Ectodermal cell (in vitro differentiated cells): ENCODE data around the gene C1orf115.

ENCODE experiments used
- H3K27ac ChIP-seq: 2 replicates; pipeline ENCODE4 v1.7.0; 2013; ENCODE audit warnings: mild to moderate bottlenecking, low read depth, low read length; ENCODE audit not compliant: insufficient read depth, poor library complexity, severe bottlenecking
- H3K27me3 ChIP-seq: 2 replicates; pipeline ENCODE4 v1.7.0; 2013; ENCODE audit warnings: mild to moderate bottlenecking, low read length; ENCODE audit not compliant: insufficient read depth, control insufficient read depth, poor library complexity, severe bottlenecking
- H3K36me3 ChIP-seq: one replicate; pipeline ENCODE4 v1.7.0; 2013; ENCODE audit warnings: low read length; ENCODE audit not compliant: control insufficient read depth, insufficient read depth
- H3K4me1 ChIP-seq: one replicate; pipeline ENCODE4 v1.7.0; 2013; ENCODE audit warnings: low read length; ENCODE audit not compliant: control insufficient read depth, insufficient read depth
- H3K4me3 ChIP-seq: 2 replicates; pipeline ENCODE4 v1.7.0; 2013; ENCODE audit warnings: low read depth, low read length, control low read depth; ENCODE audit not compliant: insufficient read depth
- H3K9me3 ChIP-seq: 2 replicates; pipeline ENCODE4 v1.7.0; 2013; ENCODE audit warnings: mild to moderate bottlenecking, low read length, moderate library complexity; ENCODE audit not compliant: control insufficient read depth
- WGBS, 2 experiments: methylation state at CpG; one replicate each; pipeline ENCODE4 v1.1.7; 2013; ENCODE audit warnings: missing lambda C conversion rate in 2 of 2; 5-methylcytosine and 5-hydroxymethylcytosine counted together

The C1orf115 gene

DNA sequence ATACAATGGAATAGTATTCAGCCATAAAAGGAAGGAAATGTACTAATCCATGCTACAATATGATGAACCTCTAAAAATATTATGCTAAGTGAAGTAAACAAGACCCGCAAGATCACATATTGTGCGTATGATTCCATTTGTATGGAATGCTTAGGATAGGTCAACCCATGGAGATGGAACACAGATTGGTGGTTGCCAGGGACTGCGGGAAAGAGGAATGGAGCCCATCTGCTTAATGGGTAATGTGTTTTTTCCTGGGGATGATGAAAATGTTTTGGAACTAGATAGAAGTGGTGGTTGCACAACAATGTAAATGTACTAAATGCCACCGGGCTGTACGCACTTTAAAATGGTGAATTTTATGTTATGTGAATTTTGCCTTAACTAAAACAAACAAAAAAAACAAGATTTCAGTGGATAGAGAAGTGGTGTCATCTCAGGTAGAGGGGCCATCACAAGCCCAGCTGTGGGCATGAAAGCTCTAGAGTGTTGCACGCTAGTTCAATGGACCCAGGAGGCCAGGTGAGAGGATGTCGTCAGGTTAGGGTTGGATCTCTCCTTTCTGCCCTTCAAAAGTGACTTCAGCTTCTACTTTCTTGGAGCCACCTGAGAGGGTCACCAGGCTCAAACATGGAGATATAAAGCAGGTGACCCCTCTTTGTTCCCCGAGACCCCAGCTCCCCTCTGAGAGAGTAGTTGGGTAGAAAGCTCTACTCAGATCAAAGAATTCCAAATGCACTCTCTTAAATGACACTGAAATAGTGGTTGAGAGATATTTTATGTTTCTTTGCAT lies 2.5 kb downstream of the C1orf115 start:
- Histone ChIP-seq H3K4me3 (no peak overlapping the region), H3K9me3 (no peaks in the 10 kb centered on the region), H3K27ac (no peak overlapping the region), H3K4me1 (no peaks in the 10 kb centered on the region), H3K27me3 (peaks cover 35% of the 10 kb centered on the region), H3K36me3 (no peaks in the 10 kb centered on the region)
- WGBS, 2 experiments: 92 to 96% methylated on average over 8 of the region's 8 CpGs

GRCh38 chr1:220694866-220695382 lies 4.8 kb downstream of the C1orf115 start:
- Histone ChIP-seq H3K27ac (no peak overlapping the region), H3K9me3 (no peaks in the 10 kb centered on the region), H3K4me3 (no peak overlapping the region), H3K36me3 (no peaks in the 10 kb centered on the region), H3K27me3 (peaks cover 27% of the 10 kb centered on the region), H3K4me1 (no peaks in the 10 kb centered on the region)
- 96% methylated on average over 8 of the region's 8 CpGs for WGBS, 2 experiments

DNA sequence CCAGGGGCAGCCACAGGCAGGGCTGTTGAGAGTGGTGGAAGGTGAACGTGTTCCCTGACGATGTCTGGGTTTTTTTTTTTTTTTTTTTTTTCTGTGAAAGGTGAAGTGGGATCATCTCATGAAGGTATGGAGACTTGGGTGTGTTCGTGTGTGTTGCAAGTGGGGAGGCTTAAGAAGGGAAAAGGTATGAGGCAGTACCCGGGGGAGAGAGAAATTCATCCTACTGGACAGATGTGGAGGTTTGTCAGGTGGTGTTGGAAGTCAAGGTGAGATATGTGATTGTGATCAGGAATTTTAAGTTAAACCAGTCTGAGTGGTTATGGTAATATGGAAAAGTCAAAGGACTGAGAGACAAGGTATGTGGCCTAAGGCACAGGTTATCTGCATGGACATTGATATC lies 5.3 kb downstream of the C1orf115 start:
- H3K4me1 ChIP-seq: no peaks in the 10 kb centered on the region
- H3K9me3 ChIP-seq: no peaks in the 10 kb centered on the region
- H3K36me3 ChIP-seq: no peaks in the 10 kb centered on the region
- no peak overlapping the region for H3K27ac ChIP-seq
- H3K4me3 ChIP-seq: no peak overlapping the region
- 89 to 94% methylated on average over 4 of the region's 4 CpGs for WGBS, 2 experiments
- peaks cover 22% of the 10 kb centered on the region for H3K27me3 ChIP-seq

GRCh38 chr1:220696226-220696862 lies 6.2 kb downstream of the C1orf115 start:
- no peaks in the 10 kb centered on the region for H3K9me3 ChIP-seq
- no peaks in the 10 kb centered on the region for H3K36me3 ChIP-seq
- WGBS, 2 experiments: 94 to 95% methylated on average over 16 of the region's 16 CpGs
- H3K27ac ChIP-seq: no peak overlapping the region
- H3K27me3 ChIP-seq: peaks cover 13% of the 10 kb centered on the region
- H3K4me3 ChIP-seq: no peak overlapping the region
- no peaks in the 10 kb centered on the region for H3K4me1 ChIP-seq

GRCh38 chr1:220696863-220697231 lies 6.7 kb downstream of the C1orf115 start:
- WGBS, 2 experiments: 89 to 90% methylated on average over 9 of the region's 9 CpGs
- no peak overlapping the region for H3K4me3 ChIP-seq

DNA sequence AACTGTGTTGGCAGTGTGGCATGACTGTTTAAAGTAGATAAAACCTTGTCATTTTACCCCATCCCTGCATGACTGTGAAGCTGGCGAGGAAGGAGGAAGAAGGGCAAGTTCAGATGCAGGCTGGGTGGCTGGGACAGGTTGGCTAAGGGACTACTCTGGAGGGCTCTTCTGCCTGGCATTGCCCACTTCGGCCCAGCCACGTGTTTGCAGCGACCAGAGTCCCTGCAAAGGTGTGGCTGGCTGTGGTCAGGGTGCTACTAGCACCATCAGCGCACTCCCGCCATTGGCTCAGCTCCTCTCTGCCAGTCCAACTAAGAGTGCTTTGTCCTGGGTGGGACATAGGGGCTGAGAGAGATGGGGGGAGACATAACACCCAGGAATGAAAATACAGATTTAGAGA lies 7.2 kb downstream of the C1orf115 start:
- H3K27me3 ChIP-seq: peaks cover 3% of the 10 kb centered on the region
- H3K27ac ChIP-seq: no peak overlapping the region
- H3K36me3 ChIP-seq: no peaks in the 10 kb centered on the region
- H3K9me3 ChIP-seq: no peaks in the 10 kb centered on the region
- no peaks in the 10 kb centered on the region for H3K4me1 ChIP-seq
- no peak overlapping the region for H3K4me3 ChIP-seq
- WGBS, 2 experiments: 93% methylated on average over 6 of the region's 6 CpGs

More at GRCh38 chr1:220696863-220697231, 6.7 kb downstream of the C1orf115 start:
- H3K27ac ChIP-seq: no peak overlapping the region
- no peaks in the 10 kb centered on the region for H3K9me3 ChIP-seq
- H3K27me3 ChIP-seq: peaks cover 8% of the 10 kb centered on the region
- H3K4me1 ChIP-seq: no peaks in the 10 kb centered on the region
- H3K36me3 ChIP-seq: no peaks in the 10 kb centered on the region

DNA sequence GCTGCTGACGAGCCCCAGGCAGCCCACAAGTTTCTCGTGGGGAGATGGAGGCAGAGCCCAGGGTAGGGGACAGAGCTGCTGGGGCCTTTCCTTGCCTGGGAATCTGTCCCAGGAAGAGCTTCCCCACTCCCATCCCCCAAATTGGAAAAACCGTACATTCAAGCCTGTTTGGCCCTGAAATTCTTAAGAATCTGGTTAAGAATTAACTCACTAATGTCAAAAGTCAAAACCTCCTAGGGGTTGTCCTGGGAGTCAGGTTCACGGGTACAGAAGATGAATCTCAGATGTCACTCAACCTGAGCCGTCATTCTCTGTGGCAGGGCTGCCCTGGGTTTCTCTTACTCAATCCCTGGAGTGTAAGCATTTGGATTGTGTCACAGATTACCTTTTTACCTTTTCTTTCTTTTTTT lies 8.4 kb downstream of the C1orf115 start:
- Histone ChIP-seq H3K4me1 (no peaks in the 10 kb centered on the region), H3K9me3 (no peaks in the 10 kb centered on the region), H3K36me3 (no peaks in the 10 kb centered on the region), H3K27me3 (no peaks in the 10 kb centered on the region), H3K4me3 (no peak overlapping the region), H3K27ac (no peak overlapping the region)
- 94 to 95% methylated on average over 5 of the region's 5 CpGs for WGBS, 2 experiments

- Histone ChIP-seq H3K27me3 (no peaks in the 10 kb centered on the region), H3K4me1 (no peaks in the 10 kb centered on the region), H3K27ac (no peak overlapping the region), H3K9me3 (no peaks in the 10 kb centered on the region), H3K4me3 (no peak overlapping the region), H3K36me3 (no peaks in the 10 kb centered on the region)
- 84 to 95% methylated on average over 2 to 3 of the region's 3 CpGs for WGBS, 2 experiments
Observed at GRCh38 chr1:220699044-220699443, 8.9 kb downstream of the C1orf115 start.

DNA sequence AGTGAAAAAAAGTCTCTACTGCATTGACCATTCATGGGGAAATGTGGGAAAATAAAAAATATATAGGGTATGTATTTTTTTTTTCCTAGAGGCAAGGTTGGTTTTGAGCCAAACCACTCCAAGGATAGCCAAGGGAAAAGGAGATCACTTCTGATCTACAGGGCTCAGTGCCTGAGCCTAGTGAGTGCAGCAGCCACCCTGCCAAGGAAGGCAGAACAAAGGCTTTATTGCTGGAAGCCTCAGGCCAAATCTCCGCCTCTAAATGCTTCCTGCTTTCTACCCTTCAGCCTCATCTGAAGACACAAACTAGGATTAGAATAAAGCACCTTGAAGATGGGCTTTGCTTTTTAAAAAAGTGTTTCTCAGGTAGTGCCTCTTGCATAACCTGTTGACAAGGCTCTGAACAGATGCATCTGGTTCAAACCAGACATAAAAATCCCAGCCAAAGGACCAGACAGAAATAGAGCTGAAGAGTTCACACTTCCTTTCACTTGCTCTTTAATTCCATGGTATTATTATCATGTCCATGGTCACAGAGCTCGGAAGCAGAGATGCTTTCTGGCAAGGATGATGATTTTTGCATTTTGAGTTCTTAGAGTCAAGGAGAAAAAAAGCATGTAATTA lies 10.5 kb downstream of the C1orf115 start:
- Histone ChIP-seq H3K4me3 (no peak overlapping the region), H3K4me1 (no peaks in the 10 kb centered on the region), H3K9me3 (no peaks in the 10 kb centered on the region), H3K27me3 (no peaks in the 10 kb centered on the region), H3K36me3 (no peaks in the 10 kb centered on the region), H3K27ac (no peak overlapping the region)
- 25 to 57% methylated on average over 1 to 2 of the region's 2 CpGs for WGBS, 2 experiments

GRCh38 chr1:220701974-220702373 lies 11.8 kb downstream of the C1orf115 start:
- Histone ChIP-seq H3K9me3 (no peaks in the 10 kb centered on the region), H3K27ac (no peak overlapping the region), H3K36me3 (no peaks in the 10 kb centered on the region), H3K27me3 (no peaks in the 10 kb centered on the region), H3K4me3 (no peak overlapping the region), H3K4me1 (no peaks in the 10 kb centered on the region)
- WGBS, 2 experiments: 94 to 95% methylated on average over 6 of the region's 6 CpGs
